C4-2B (cell line): ENCODE results near the gene BPI.

Experiments used
- H3K27ac ChIP-seq: fragments of 450-650 bp; 2 replicates; pipeline ENCODE4 v1.5.1; 2017
- ZFX ChIP-seq: fragments of 450-650 bp; IDR thresholded peaks from 2 replicates; pipeline ENCODE4 v1.6.1; 2017
- TF ChIP-seq, protein P1 (sequence below): fragments of 450-650 bp; conservative IDR thresholded peaks from 2 replicates; pipeline ENCODE4 v1.5.1; 2017; ENCODE audit warnings: mild to moderate bottlenecking

Gene BPI

DNA sequence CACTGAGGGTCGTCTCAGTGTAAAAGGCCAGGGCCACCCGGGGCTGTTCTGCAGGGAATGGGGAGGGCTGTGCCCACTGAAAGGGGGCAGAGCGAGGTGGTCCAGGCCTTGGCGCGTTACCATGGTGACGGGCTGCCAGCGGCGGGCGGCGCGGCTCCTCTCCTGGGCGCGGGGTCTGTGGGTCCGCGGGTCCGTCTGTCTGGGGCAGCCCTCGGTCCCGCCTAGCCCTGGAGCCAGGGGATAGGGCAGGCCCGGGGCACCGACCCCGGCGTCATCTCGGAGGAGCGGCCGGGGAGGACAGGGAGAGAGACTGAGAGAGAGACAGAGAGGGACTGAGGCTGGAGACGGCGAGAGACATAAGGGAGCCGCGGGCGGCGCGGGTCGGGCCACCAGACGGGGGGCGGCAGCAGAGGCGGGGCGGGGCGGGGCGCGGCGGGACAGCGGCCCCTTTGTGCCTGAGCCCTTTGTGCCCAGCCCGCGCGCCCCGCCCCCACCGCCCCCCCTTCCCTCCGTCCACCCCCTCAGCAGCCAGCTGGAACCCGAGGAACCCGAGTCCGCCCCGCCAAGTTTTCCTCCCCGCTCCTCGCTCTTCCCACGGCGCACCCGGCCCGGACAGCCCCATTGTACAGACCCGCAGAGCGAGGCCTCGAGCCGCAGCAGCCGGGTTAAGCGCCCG, 43.4 kb upstream of the BPI start, which contains the start of gene KIAA1755:
Gene KIAA1755 (minus strand): TSS at position 358 of the 676 bp plus-strand sequence. CDS start 235 bp downstream, at position 123.
- TF ChIP-seq ZFX: no peak
- TF ChIP-seq, protein P1, sequence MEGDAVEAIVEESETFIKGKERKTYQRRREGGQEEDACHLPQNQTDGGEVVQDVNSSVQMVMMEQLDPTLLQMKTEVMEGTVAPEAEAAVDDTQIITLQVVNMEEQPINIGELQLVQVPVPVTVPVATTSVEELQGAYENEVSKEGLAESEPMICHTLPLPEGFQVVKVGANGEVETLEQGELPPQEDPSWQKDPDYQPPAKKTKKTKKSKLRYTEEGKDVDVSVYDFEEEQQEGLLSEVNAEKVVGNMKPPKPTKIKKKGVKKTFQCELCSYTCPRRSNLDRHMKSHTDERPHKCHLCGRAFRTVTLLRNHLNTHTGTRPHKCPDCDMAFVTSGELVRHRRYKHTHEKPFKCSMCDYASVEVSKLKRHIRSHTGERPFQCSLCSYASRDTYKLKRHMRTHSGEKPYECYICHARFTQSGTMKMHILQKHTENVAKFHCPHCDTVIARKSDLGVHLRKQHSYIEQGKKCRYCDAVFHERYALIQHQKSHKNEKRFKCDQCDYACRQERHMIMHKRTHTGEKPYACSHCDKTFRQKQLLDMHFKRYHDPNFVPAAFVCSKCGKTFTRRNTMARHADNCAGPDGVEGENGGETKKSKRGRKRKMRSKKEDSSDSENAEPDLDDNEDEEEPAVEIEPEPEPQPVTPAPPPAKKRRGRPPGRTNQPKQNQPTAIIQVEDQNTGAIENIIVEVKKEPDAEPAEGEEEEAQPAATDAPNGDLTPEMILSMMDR: no peak
- no peak within 1 kb of the TSS for H3K27ac ChIP-seq

DNA sequence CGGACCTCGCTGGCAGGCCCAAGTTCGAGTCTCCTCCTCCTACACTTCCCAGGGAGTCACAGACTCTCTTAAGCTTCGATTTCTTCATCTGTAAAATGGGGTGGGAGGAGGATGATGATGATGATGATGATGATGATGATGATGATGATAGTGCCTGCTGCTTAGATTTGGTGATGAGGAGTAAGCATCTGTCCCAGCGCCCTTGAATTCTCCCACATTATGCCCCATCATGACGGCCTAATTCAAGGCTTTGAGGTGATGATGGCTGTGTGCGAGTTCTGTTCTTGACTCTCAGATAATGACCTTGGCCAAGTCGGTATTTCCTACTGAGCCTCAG, 42.9 kb upstream of the BPI start:
- H3K27ac ChIP-seq: no peak overlapping the region
- TF ChIP-seq, protein P1: no peak
- TF ChIP-seq ZFX: no peak

DNA sequence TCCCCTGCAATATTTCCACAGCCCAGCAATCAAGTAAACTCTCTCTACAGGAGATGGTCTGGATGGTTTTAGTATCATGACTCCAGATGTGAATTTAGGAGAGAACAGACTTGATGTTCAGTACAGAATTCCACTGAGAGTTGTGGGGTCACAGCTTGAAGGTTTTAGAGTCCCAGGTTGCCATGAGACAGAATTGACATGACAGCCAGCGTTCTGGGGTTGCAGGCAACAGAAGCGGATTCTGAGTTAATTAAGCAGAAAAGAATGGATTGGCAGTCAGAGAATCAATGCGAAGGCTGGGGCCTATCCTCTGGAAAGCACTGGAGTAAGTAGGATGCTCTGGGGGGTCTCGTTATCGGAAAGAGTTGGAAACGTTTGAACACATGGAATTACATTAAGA, 41.0 kb upstream of the BPI start:
- TF ChIP-seq, protein P1: no peak
- TF ChIP-seq ZFX: no peak
- no peak overlapping the region for H3K27ac ChIP-seq

DNA sequence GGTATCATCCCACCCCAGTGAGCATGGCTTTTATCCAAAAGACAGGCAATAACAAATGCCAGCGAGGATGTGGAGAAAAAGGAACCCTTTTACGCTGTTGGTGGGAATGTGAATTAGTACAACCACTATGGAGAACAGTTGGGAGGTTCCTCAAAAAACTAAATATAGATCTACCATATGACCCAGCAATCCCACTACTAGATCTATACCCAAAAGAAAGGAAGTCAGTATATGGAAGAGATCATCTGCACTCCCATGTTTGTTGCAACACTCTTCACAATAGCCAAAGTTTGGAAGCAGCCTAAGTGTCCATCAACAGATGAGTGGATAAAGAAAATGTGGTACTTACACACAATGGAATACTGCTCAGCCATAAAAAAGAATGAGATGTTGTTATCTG, 37.5 kb upstream of the BPI start:
- TF ChIP-seq, protein P1: no peak
- no peak for TF ChIP-seq ZFX
- H3K27ac ChIP-seq: no peak overlapping the region

DNA sequence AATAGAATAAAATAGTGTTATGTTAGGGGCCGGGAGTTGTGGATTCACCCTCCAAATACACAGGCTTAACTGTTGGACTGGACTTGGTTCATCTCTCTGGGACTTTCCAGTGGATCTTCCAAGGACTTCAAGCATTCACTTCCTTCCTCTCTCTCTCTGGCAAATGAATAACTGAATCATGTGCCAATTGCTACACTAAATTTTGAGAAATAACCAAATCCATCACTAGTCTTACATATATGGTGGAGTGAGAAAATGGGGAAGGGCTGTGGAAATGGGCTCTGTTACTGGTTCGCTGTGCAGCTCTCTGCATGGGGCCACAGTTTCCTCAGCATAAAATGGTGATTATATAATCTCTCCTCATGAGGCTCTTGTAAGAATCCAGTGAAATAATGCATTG, 36.7 kb upstream of the BPI start:
- TF ChIP-seq, protein P1: no peak
- TF ChIP-seq ZFX: no peak
- H3K27ac ChIP-seq: no peak overlapping the region

DNA sequence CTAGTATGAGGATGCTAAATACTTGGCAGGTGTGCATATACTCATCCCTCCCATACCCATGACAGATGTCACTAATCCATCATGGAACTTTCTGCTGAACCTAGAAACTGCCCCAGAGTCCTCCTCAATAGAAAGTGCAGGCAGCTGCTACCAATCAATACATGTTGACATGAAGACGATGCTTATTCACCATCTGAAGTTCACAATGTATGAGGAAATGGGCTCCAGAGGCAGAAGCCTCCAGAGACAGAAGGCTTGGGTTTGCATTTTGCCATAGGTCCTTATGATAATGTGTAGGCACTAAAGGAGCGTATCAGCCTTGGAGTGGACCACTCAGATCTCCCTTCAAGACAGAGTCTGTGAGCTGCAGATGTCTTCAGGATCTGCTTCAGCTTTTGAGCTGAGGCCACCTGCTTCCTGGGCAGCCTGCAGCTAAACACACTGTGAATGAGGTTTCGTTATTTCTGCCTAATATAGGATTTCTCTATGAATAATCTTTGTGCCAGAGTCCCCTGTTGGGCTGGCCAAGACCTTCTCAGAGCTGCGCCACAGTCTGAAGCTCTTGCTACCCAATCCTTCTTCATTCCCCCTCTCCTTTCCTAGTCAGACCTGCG, 35.9 kb upstream of the BPI start:
- TF ChIP-seq, protein P1: no peak
- TF ChIP-seq ZFX: no peak
- H3K27ac ChIP-seq: no peak overlapping the region

DNA sequence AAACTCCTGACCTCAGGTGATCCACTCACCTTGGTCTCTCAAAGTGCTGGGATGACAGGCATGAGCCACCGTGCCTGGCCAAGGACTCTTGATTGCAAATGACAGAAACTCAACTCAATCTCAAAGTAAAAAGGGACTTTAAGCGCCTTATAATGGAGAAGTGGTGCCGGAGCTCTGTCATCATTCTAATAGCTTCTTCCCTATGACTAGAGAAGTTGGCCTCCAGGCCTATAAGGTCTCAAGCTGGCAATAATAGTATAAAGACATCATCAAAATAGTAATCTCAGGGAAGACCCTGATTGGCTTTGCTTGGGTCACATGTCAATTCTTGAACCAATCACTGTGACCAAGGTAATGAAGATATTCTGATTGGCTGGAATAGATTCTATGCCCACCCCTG, 34.9 kb upstream of the BPI start:
- TF ChIP-seq, protein P1: no peak
- TF ChIP-seq ZFX: no peak
- no peak overlapping the region for H3K27ac ChIP-seq
